RCC 7860 (cell line): ENCODE data around the gene ANXA2.

Experiments
- DNase-seq: peaks from one replicate; pipeline ENCODE4 v3.0.0-alpha.2; 2015; ENCODE audit warnings: low spot score
- FAIRE-seq: peaks from 2 replicates; lab custom pipeline; 2012; peaks lifted over from hg19 to GRCh38; lab: Jason Lieb, UNC

ANXA2 gene

GRCh38 chr15:60390871-60391501, 6.8 kb downstream of the ANXA2 start:
- peak; percentile 93 for FAIRE-seq

GRCh38 chr15:60390231-60390630, 7.6 kb downstream of the ANXA2 start:
- DNase-seq (peak; percentile 2), FAIRE-seq (no peak)

More at GRCh38 chr15:60390871-60391501, 6.8 kb downstream of the ANXA2 start:
- DNase-seq = peak; percentile 90

GRCh38 chr15:60389261-60390077, 8.3 kb downstream of the ANXA2 start:
- FAIRE-seq (no peak), DNase-seq (no peak)

- DNase-seq (no peak), FAIRE-seq (no peak)
Observed at GRCh38 chr15:60387321-60387720, 10.5 kb downstream of the ANXA2 start.

- FAIRE-seq = no peak
- no peak for DNase-seq
Observed at GRCh38 chr15:60386615-60387014, 11.2 kb downstream of the ANXA2 start.

- FAIRE-seq (no peak), DNase-seq (no peak)
Observed at GRCh38 chr15:60385620-60386552, 11.9 kb downstream of the ANXA2 start.

- DNase-seq = no peak
- FAIRE-seq = no peak
Observed at GRCh38 chr15:60384526-60385126, 13.2 kb downstream of the ANXA2 start.

- FAIRE-seq (no peak), DNase-seq (no peak)
Observed at GRCh38 chr15:60384053-60384452, 13.7 kb downstream of the ANXA2 start.

GRCh38 chr15:60382773-60383674, 14.8 kb downstream of the ANXA2 start:
- FAIRE-seq = no peak
- DNase-seq = no peak

GRCh38 chr15:60381148-60381788, 16.5 kb downstream of the ANXA2 start:
- no peak for DNase-seq
- no peak for FAIRE-seq

GRCh38 chr15:60379525-60380274, 18.1 kb downstream of the ANXA2 start:
- DNase-seq (peak; percentile 55), FAIRE-seq (no peak)

GRCh38 chr15:60379185-60379524, 18.6 kb downstream of the ANXA2 start:
- FAIRE-seq (no peak), DNase-seq (no peak)

- no peak for DNase-seq
- no peak for FAIRE-seq
Observed at GRCh38 chr15:60376677-60377095, 21.1 kb downstream of the ANXA2 start.

GRCh38 chr15:60375306-60375705, 22.5 kb downstream of the ANXA2 start:
- DNase-seq (no peak), FAIRE-seq (no peak)

- DNase-seq (peak; percentile 98), FAIRE-seq (peak; percentile 92)
Observed at GRCh38 chr15:60374628-60375081, 23.1 kb downstream of the ANXA2 start.

- FAIRE-seq (no peak), DNase-seq (no peak)
Observed at GRCh38 chr15:60374209-60374608, 23.6 kb downstream of the ANXA2 start.

- DNase-seq (no peak), FAIRE-seq (no peak)
Observed at GRCh38 chr15:60373745-60374144, 24.0 kb downstream of the ANXA2 start.

- DNase-seq (no peak), FAIRE-seq (no peak)
Observed at GRCh38 chr15:60373327-60373726, 24.5 kb downstream of the ANXA2 start.

- DNase-seq = no peak
Observed at GRCh38 chr15:60372756-60373155, 25.0 kb downstream of the ANXA2 start.

More at GRCh38 chr15:60372756-60373155, 25.0 kb downstream of the ANXA2 start:
- no peak for FAIRE-seq
